Measurements from ENCODE around the gene RTF2. TPM values are rescaled to one million over a fixed set of nuclear protein-coding genes. Genes with fewer than 3 reads are reported as not detected.

The RTF2 gene
- polyA plus RNA-seq, 1 donor (not counting 4 experiments of a cell fraction or from before 2014, with no cell fraction given): 63.4 TPM

GRCh38 chr20:56537997-56538396, 69.6 kb downstream of the RTF2 start:
- H2AFZ ChIP-seq (ENCODE audit: control insufficient read depth, low read length): no peak overlapping the region
- TF ChIP-seq CTCF (optimal IDR thresholded peaks at IDR 0.05 in 1 of 3, IDR thresholded peaks at IDR 0.05 in 1 of 3, conservative IDR thresholded peaks at IDR 0.05 in 1 of 3; ENCODE audit: extremely low read depth in 1 of 3, insufficient read depth in 2 of 3, low read length in 3 of 3) (no peak), EZH2 (IDR thresholded peaks at IDR 0.05; ENCODE audit: low read length) (no peak)
- FAIRE-seq (no peak), DNase-seq (ENCODE audit: low read depth, low spot score) (no peak)
- dilution Hi-C loops (cut with MboI; ENCODE audit: extremely low pct_ligation_motif_present, low sequenced_read_pairs): no loop called here
- H3K9me3 ChIP-seq (ENCODE audit: control insufficient read depth, low read depth, low read length): no peaks in the 10 kb centered on the region
- no peaks in the 10 kb centered on the region for H3K36me3 ChIP-seq (ENCODE audit: control insufficient read depth in 2 of 2, extremely low read depth in 1 of 2, insufficient read depth in 2 of 2, low read length in 2 of 2)
- H3K4me2 ChIP-seq (ENCODE audit: control insufficient read depth, extremely low read depth, insufficient read depth, low read depth, low read length): no peak overlapping the region
- no peak overlapping the region for H3K9ac ChIP-seq (ENCODE audit: control insufficient read depth, extremely low read depth, insufficient read depth, low read length)
- no peaks in the 10 kb centered on the region for H3K4me1 ChIP-seq (ENCODE audit: control insufficient read depth, extremely low read depth, insufficient read depth, low read length)
- H3K27me3 ChIP-seq (ENCODE audit: control insufficient read depth, extremely low read depth, insufficient read depth, low read length): no peaks in the 10 kb centered on the region
- no peaks in the 10 kb centered on the region for H3K9me1 ChIP-seq (ENCODE audit: control insufficient read depth, extremely low read depth, insufficient read depth, low read length)
- H4K20me1 ChIP-seq (ENCODE audit: control insufficient read depth, extremely low read depth, insufficient read depth, low read length): no peaks in the 10 kb centered on the region
- H3K27ac ChIP-seq (ENCODE audit: control insufficient read depth, insufficient read depth, low read length): no peak overlapping the region
- no peak overlapping the region for H3K4me3 ChIP-seq (ENCODE audit: control insufficient read depth in 2 of 3, extremely low read depth in 1 of 3, insufficient read depth in 2 of 3, low read depth in 1 of 3, low read length in 3 of 3)
- no peaks in the 10 kb centered on the region for H3K79me2 ChIP-seq (ENCODE audit: control insufficient read depth, insufficient read depth, low read length)

- H3K9me1 ChIP-seq (ENCODE audit: control insufficient read depth, extremely low read depth, insufficient read depth, low read length): no peaks in the 10 kb centered on the region
- no peak overlapping the region for H2AFZ ChIP-seq (ENCODE audit: control insufficient read depth, low read length)
- H3K79me2 ChIP-seq (ENCODE audit: control insufficient read depth, insufficient read depth, low read length): no peaks in the 10 kb centered on the region
- H3K9ac ChIP-seq (ENCODE audit: control insufficient read depth, extremely low read depth, insufficient read depth, low read length): no peak overlapping the region
- dilution Hi-C loops (cut with MboI; ENCODE audit: extremely low pct_ligation_motif_present, low sequenced_read_pairs): no loop called here
- no peaks in the 10 kb centered on the region for H4K20me1 ChIP-seq (ENCODE audit: control insufficient read depth, extremely low read depth, insufficient read depth, low read length)
- DNase-seq (ENCODE audit: low read depth, low spot score) (no peak), FAIRE-seq (no peak)
- no peaks in the 10 kb centered on the region for H3K36me3 ChIP-seq (ENCODE audit: control insufficient read depth in 2 of 2, extremely low read depth in 1 of 2, insufficient read depth in 2 of 2, low read length in 2 of 2)
- no peak for TF ChIP-seq CTCF (optimal IDR thresholded peaks at IDR 0.05 in 1 of 3, IDR thresholded peaks at IDR 0.05 in 1 of 3, conservative IDR thresholded peaks at IDR 0.05 in 1 of 3; ENCODE audit: extremely low read depth in 1 of 3, insufficient read depth in 2 of 3, low read length in 3 of 3)
- no peak for TF ChIP-seq EZH2 (IDR thresholded peaks at IDR 0.05; ENCODE audit: low read length)
- no peaks in the 10 kb centered on the region for H3K9me3 ChIP-seq (ENCODE audit: control insufficient read depth, low read depth, low read length)
- no peak overlapping the region for H3K4me2 ChIP-seq (ENCODE audit: control insufficient read depth, extremely low read depth, insufficient read depth, low read depth, low read length)
- H3K4me3 ChIP-seq (ENCODE audit: control insufficient read depth in 2 of 3, extremely low read depth in 1 of 3, insufficient read depth in 2 of 3, low read depth in 1 of 3, low read length in 3 of 3): no peak overlapping the region
- H3K27ac ChIP-seq (ENCODE audit: control insufficient read depth, insufficient read depth, low read length): no peak overlapping the region
- no peaks in the 10 kb centered on the region for H3K27me3 ChIP-seq (ENCODE audit: control insufficient read depth, extremely low read depth, insufficient read depth, low read length)
- no peaks in the 10 kb centered on the region for H3K4me1 ChIP-seq (ENCODE audit: control insufficient read depth, extremely low read depth, insufficient read depth, low read length)
These were observed 72.0 kb downstream of the RTF2 start for GRCh38 chr20:56540415-56540814.
